ENCODE results near the gene PERM1.
"Not testable (repeated sequence)": the region's sequence is repeated elsewhere in the genome, so short reads cannot be mapped to it uniquely, and the experiment has no call there.

Gene PERM1

DNA sequence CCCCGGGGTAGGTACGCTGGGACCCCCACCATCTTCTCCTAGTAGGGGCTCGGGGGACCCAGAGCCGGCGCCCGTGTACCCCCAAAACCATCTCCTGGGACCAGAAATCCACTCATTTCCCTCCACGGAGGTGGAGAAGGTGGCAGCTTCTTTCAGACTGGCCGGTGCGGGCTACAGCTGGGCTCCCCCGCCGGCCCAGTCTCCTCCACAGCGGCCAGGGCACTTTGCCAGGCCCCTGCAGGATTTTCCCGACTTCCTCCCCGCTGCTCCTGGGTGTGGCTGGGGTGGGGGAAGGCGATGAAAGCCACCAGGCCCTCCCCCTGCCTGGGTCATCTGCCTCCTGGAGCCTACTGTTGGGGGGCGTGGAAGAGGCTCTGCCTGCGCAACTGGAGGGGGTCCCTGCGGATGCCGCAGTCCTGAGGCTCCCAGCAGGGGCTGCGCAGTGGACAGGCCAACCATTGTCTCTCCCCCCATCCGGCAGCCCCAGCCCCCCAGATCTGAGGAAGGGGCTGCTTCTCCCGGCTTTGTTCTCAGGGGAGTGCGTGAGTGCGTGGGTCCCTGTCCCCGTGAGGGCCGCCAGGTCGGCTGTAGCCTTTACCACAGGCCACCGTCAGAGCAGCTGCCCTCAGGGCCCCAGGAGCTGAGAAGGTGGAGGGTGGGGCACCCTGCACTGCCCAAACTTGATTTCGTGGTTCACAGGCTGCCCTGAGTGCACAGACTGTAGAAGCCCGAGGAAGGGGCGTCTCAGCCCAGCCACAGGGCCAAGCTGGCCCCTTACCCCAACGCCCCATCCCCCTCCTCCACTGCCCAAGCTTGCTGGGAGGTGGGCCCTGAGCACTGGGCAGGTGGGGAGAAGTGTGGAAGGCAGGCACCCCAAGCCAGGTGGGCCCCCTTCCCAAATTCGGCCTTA lies 39.4 kb upstream of the PERM1 start:
- Histone ChIP-seq H3K9me3 (ENCODE audit: control insufficient read depth in 1 of 2, low read length in 2 of 2) (no peaks in the 10 kb centered on the region), H3K4me1 (ENCODE audit: control insufficient read depth in 1 of 2, insufficient read depth in 2 of 2, low read length in 2 of 2) (peaks cover 0 to 39% of the 10 kb centered on the region in 2 donors), H3K4me3 (ENCODE audit: low read depth in 1 of 2, low read length in 2 of 2) (peak overlapping the region in 1 of 2 donors; percentile 64), H3K27me3 (ENCODE audit: low read depth, low read length) (no peaks in the 10 kb centered on the region), H3K27ac (ENCODE audit: low read length) (no peak overlapping the region), H3K36me3 (ENCODE audit: control insufficient read depth in 1 of 2, insufficient read depth in 2 of 2, low read length in 2 of 2) (no peaks in the 10 kb centered on the region)

DNA sequence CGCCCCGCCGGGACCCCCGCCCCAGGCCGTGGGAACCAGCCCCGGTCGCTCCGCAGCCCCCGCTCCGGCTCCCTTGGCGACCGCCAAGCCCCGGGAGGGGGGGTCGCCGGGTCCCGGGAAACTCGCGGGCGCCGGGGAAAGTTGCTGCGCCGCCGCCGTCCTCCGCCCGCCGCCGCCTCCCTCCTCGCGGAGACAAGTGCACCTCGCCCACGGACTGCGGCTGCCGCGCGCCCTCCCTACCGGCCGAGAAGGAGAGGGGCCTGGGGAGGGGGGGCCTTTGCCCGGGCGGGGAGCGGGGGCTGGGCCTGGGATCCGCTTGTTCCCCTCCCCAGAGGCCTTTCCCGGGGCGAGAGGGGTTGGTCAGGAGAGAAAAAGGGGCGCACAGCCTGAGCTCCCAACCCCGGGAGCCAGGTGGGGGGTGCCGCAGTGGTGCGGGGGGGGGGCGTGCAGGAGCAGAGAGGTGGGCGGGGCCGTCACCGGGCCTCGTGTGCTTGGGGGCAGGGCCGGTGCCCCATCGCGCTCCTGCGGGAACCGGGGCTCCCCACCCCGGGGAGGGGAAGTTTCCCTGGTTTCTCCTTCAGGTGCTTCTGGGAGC lies 38.6 kb upstream of the PERM1 start:
- Histone ChIP-seq H3K27ac (ENCODE audit: low read length) (no peak overlapping the region), H3K36me3 (ENCODE audit: control insufficient read depth in 1 of 2, insufficient read depth in 2 of 2, low read length in 2 of 2) (no peaks in the 10 kb centered on the region), H3K9me3 (ENCODE audit: control insufficient read depth in 1 of 2, low read length in 2 of 2) (no peaks in the 10 kb centered on the region), H3K4me1 (ENCODE audit: control insufficient read depth in 1 of 2, insufficient read depth in 2 of 2, low read length in 2 of 2) (peaks cover 0 to 32% of the 10 kb centered on the region in 2 donors), H3K27me3 (ENCODE audit: low read depth, low read length) (no peaks in the 10 kb centered on the region), H3K4me3 (ENCODE audit: low read depth in 1 of 2, low read length in 2 of 2) (peak overlapping the region in 1 of 2 donors; percentile 64)

- no peaks in the 10 kb centered on the region for H3K9me3 ChIP-seq (ENCODE audit: control insufficient read depth in 1 of 2, low read length in 2 of 2)
- no peak within 1 kb of the TSS for H3K27ac ChIP-seq (ENCODE audit: low read length)
- H3K4me1 ChIP-seq (ENCODE audit: control insufficient read depth in 1 of 2, insufficient read depth in 2 of 2, low read length in 2 of 2), result peaks cover 0 to 32% of the 10 kb centered on the region in 2 donors
- H3K4me3 ChIP-seq (ENCODE audit: low read depth in 1 of 2, low read length in 2 of 2), result peak within 1 kb of the TSS in 1 of 2 donors; percentile 64
- H3K36me3 ChIP-seq (ENCODE audit: control insufficient read depth in 1 of 2, insufficient read depth in 2 of 2, low read length in 2 of 2), result no peaks in the 10 kb centered on the region
- H3K27me3 ChIP-seq (ENCODE audit: low read depth, low read length), result no peaks in the 10 kb centered on the region
Observed at GRCh38 chr1:1020000-1020404, 38.1 kb upstream of the PERM1 start, which contains the start of gene AGRN. Gene AGRN (plus strand): TSS chr1:1020120. CDS start chr1:1020173, 53 bp downstream.

- Histone ChIP-seq H3K27me3 (ENCODE audit: low read depth, low read length) (no peaks in the 10 kb centered on the region), H3K36me3 (ENCODE audit: control insufficient read depth in 1 of 2, insufficient read depth in 2 of 2, low read length in 2 of 2) (no peaks in the 10 kb centered on the region), H3K4me3 (ENCODE audit: low read depth in 1 of 2, low read length in 2 of 2) (peak overlapping the region in 1 of 2 donors; percentile 45), H3K4me1 (ENCODE audit: control insufficient read depth in 1 of 2, insufficient read depth in 2 of 2, low read length in 2 of 2) (peaks cover 0 to 29% of the 10 kb centered on the region in 2 donors), H3K27ac (ENCODE audit: low read length) (no peak overlapping the region), H3K9me3 (ENCODE audit: control insufficient read depth in 1 of 2, low read length in 2 of 2) (no peaks in the 10 kb centered on the region)
Observed at GRCh38 chr1:1019122-1019999, 37.5 kb upstream of the PERM1 start.

DNA sequence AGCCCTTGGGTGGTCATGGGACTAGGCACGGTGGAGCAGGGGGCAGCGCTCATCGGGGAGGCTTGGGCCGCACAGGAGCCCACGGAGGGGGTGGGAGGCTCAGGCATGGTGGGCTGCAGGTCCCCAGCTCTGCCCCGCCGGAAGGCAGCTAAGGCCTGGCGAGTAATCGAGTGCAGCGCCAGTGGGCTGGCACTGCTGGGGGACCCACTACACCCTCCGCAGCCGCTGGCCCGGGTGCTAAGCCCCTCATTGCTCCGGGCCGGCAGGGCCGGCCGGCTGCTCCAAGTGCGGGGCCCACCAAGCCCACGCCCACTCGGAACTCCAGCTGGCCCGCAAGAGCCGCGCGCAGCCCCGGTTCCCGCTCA lies 36.4 kb upstream of the PERM1 start:
- not testable (repeated sequence) for H3K36me3 ChIP-seq (ENCODE audit: control insufficient read depth in 1 of 2, insufficient read depth in 2 of 2, low read length in 2 of 2); H3K9me3 ChIP-seq (ENCODE audit: control insufficient read depth in 1 of 2, low read length in 2 of 2); H3K27me3 ChIP-seq (ENCODE audit: low read depth, low read length); H3K27ac ChIP-seq (ENCODE audit: low read length); H3K4me3 ChIP-seq (ENCODE audit: low read depth in 1 of 2, low read length in 2 of 2)
- peaks cover 0 to 30% of the 10 kb centered on the region in 2 donors for H3K4me1 ChIP-seq (ENCODE audit: control insufficient read depth in 1 of 2, insufficient read depth in 2 of 2, low read length in 2 of 2)

DNA sequence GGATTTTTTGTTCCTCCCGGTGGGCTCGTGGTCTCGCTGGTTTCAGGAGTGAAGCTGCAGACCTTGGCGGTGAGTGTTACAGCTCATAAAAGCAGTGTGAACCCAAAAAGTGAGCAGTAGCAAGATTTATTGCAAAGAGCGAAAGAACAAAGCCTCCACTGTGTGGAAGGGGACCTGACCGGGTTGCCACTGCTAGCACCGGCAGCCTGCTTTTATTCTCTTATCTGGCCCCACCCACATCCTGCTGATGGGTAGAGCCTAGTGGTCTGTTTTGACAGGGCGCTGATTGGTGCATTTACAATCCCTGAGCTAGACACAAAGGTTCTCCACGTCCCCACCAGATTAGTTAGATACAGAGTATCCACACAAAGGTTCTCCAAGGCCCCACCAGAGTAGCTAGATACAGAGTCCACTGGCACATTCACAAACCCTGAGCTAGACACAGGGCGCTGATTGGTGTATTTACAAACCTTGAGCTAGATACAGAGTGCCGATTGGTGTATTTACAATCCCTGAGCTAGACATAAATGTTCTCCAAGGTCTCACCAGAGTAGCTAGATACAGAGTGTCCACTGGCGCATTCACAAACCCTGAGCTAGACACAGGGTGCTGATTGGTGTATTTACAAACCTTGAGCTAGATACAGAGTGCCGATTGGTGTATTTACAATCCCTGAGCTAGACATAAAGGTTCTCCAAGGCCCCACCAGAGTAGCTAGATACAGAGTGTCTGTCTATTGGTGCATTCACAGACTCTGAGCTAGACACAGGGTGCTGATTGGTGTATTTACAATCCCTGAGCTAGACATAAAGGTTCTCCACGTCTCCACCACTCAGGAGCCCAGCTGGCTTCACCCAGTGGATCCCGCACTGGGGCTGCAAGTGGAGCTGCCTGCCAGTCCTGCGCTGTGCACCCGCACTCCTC lies 35.8 kb upstream of the PERM1 start:
- not testable (repeated sequence) for H3K36me3 ChIP-seq (ENCODE audit: control insufficient read depth in 1 of 2, insufficient read depth in 2 of 2, low read length in 2 of 2); H3K27ac ChIP-seq (ENCODE audit: low read length); H3K27me3 ChIP-seq (ENCODE audit: low read depth, low read length); H3K4me3 ChIP-seq (ENCODE audit: low read depth in 1 of 2, low read length in 2 of 2); H3K9me3 ChIP-seq (ENCODE audit: control insufficient read depth in 1 of 2, low read length in 2 of 2)
- H3K4me1 ChIP-seq (ENCODE audit: control insufficient read depth in 1 of 2, insufficient read depth in 2 of 2, low read length in 2 of 2), result peaks cover 0 to 30% of the 10 kb centered on the region in 2 donors

GRCh38 chr1:1014799-1015681 lies 33.1 kb upstream of the PERM1 start:
- H3K4me1 ChIP-seq (ENCODE audit: control insufficient read depth in 1 of 2, insufficient read depth in 2 of 2, low read length in 2 of 2), result peaks cover 0 to 18% of the 10 kb centered on the region in 2 donors
- no peak overlapping the region for H3K4me3 ChIP-seq (ENCODE audit: low read depth in 1 of 2, low read length in 2 of 2)
- no peaks in the 10 kb centered on the region for H3K27me3 ChIP-seq (ENCODE audit: low read depth, low read length)
- no peak overlapping the region for H3K27ac ChIP-seq (ENCODE audit: low read length)
- H3K9me3 ChIP-seq (ENCODE audit: control insufficient read depth in 1 of 2, low read length in 2 of 2), result no peaks in the 10 kb centered on the region
- no peaks in the 10 kb centered on the region for H3K36me3 ChIP-seq (ENCODE audit: control insufficient read depth in 1 of 2, insufficient read depth in 2 of 2, low read length in 2 of 2)

- no peaks in the 10 kb centered on the region for H3K9me3 ChIP-seq (ENCODE audit: control insufficient read depth in 1 of 2, low read length in 2 of 2)
- H3K27ac ChIP-seq (ENCODE audit: low read length), result peak overlapping the region; percentile 67
- peaks cover 0 to 17% of the 10 kb centered on the region in 2 donors for H3K4me1 ChIP-seq (ENCODE audit: control insufficient read depth in 1 of 2, insufficient read depth in 2 of 2, low read length in 2 of 2)
- no peaks in the 10 kb centered on the region for H3K27me3 ChIP-seq (ENCODE audit: low read depth, low read length)
- H3K4me3 ChIP-seq (ENCODE audit: low read depth in 1 of 2, low read length in 2 of 2), result peak overlapping the region; percentile 73 to 79
- no peaks in the 10 kb centered on the region for H3K36me3 ChIP-seq (ENCODE audit: control insufficient read depth in 1 of 2, insufficient read depth in 2 of 2, low read length in 2 of 2)
Observed at GRCh38 chr1:1013922-1014648, 32.2 kb upstream of the PERM1 start.

- no peaks in the 10 kb centered on the region for H3K9me3 ChIP-seq (ENCODE audit: control insufficient read depth in 1 of 2, low read length in 2 of 2)
- H3K4me3 ChIP-seq (ENCODE audit: low read depth in 1 of 2, low read length in 2 of 2), result peak within 1 kb of the TSS; percentile 73 to 79
- peak within 1 kb of the TSS; percentile 67 for H3K27ac ChIP-seq (ENCODE audit: low read length)
- H3K36me3 ChIP-seq (ENCODE audit: control insufficient read depth in 1 of 2, insufficient read depth in 2 of 2, low read length in 2 of 2), result no peaks in the 10 kb centered on the region
- H3K27me3 ChIP-seq (ENCODE audit: low read depth, low read length), result no peaks in the 10 kb centered on the region
- peaks cover 0 to 15% of the 10 kb centered on the region in 2 donors for H3K4me1 ChIP-seq (ENCODE audit: control insufficient read depth in 1 of 2, insufficient read depth in 2 of 2, low read length in 2 of 2)
Observed at GRCh38 chr1:1013105-1013921, 31.4 kb upstream of the PERM1 start, which contains the start of gene ISG15. Gene ISG15 (plus strand): TSS chr1:1013497. CDS start chr1:1013574, 77 bp downstream.
